IMR-90 (cell line): Measurements from ENCODE around the gene GRIN1. TPM values are rescaled to one million over a fixed set of nuclear protein-coding genes. Genes with fewer than 3 reads are reported as not detected.

Experiments
- ATAC-seq: fragments of 200-7000 bp; cut with Tn5 transposase; 2 replicates; pipeline ENCODE4 v1.9.1; 2020; ENCODE audit warnings: low read depth, mild to moderate bottlenecking, moderate library complexity
- BruUV-seq: library from RNA; stranded (reverse); fragments of 400-500 nt; replicated peaks from 2 replicates; lab custom pipeline; 2021; lab: Mats Ljungman, UMichigan
- CTCF ChIA-PET: fragments of 300-600 bp; formaldehyde crosslinking; extraction: SDS; loops from one replicate; lab custom pipeline; 2021; ENCODE audit warnings: antibody characterized with exemption; lab: Yijun Ruan, JAX
- POLR2A ChIA-PET: fragments of 300-600 bp; sonication (Branson Sonifier 250); formaldehyde crosslinking; loops from one replicate; lab custom pipeline; 2022; ENCODE audit warnings: antibody characterized with exemption; ENCODE audit not compliant: unreplicated experiment; lab: Charles Lee
- DNase-seq: peaks from one replicate; pipeline ENCODE4 v3.0.0; 2013
- H2AFZ ChIP-seq: replicated peaks from 2 replicates; pipeline ENCODE3; 2013; ENCODE audit warnings: low read length, mild to moderate bottlenecking; ENCODE audit not compliant: poor library complexity
- H2AK5ac ChIP-seq: 2 replicates; pipeline ENCODE4 v1.6.1; 2013; ENCODE audit warnings: low read depth, low read length, inconsistent platforms
- H2AK9ac ChIP-seq: replicated peaks from 2 replicates; pipeline ENCODE3; 2013; ENCODE audit warnings: mild to moderate bottlenecking, low read depth, low read length, moderate library complexity; ENCODE audit not compliant: poor library complexity
- H2BK120ac ChIP-seq: 2 replicates; pipeline ENCODE4 v1.6.1; 2013; ENCODE audit warnings: low read depth, low read length, inconsistent platforms
- H2BK15ac ChIP-seq: 3 replicates; pipeline ENCODE4 v1.6.1; 2013; ENCODE audit warnings: low read depth, low read length, inconsistent platforms
- H2BK20ac ChIP-seq: 2 replicates; pipeline ENCODE4 v1.6.1; 2013; ENCODE audit warnings: low read depth, mild to moderate bottlenecking, inconsistent platforms, low read length, moderate library complexity
- H2BK5ac ChIP-seq: 2 replicates; pipeline ENCODE4 v1.6.1; 2013; ENCODE audit warnings: mild to moderate bottlenecking, low read depth, low read length, inconsistent platforms; ENCODE audit not compliant: poor library complexity, severe bottlenecking
- H3K14ac ChIP-seq: replicated peaks from 2 replicates; pipeline ENCODE4 v1.6.1; 2013; ENCODE audit warnings: low read depth, low read length, inconsistent platforms
- H3K18ac ChIP-seq: 2 replicates; pipeline ENCODE4 v1.6.1; 2013; ENCODE audit warnings: low read depth, low read length, control low read depth
- H3K23ac ChIP-seq: 2 replicates; pipeline ENCODE4 v1.6.1; 2013; ENCODE audit warnings: low read depth, low read length, inconsistent platforms
- H3K27ac ChIP-seq: 2 replicates; pipeline ENCODE4 v1.5.1; 2013; ENCODE audit warnings: mild to moderate bottlenecking, control low read depth, low read length; ENCODE audit not compliant: insufficient read depth
- H3K27me3 ChIP-seq: 2 replicates; pipeline ENCODE4 v1.6.1; 2013; ENCODE audit warnings: low read length; ENCODE audit not compliant: control insufficient read depth, insufficient read depth
- H3K36me3 ChIP-seq: 2 replicates; pipeline ENCODE4 v1.6.1; 2013; ENCODE audit warnings: low read length, mixed read lengths; ENCODE audit not compliant: control insufficient read depth, insufficient read depth
- H3K4ac ChIP-seq: 2 replicates; pipeline ENCODE4 v1.6.1; 2013; ENCODE audit warnings: low read depth, low read length, inconsistent platforms
- H3K4me1 ChIP-seq: 2 replicates; pipeline ENCODE4 v1.6.1; 2013; ENCODE audit warnings: low read length, mixed read lengths; ENCODE audit not compliant: control insufficient read depth, insufficient read depth
- H3K4me2 ChIP-seq: 2 replicates; pipeline ENCODE4 v1.6.1; 2013; ENCODE audit warnings: low read depth, mild to moderate bottlenecking, control low read depth, low read length, moderate library complexity
- H3K4me3 ChIP-seq: 2 replicates; pipeline ENCODE4 v1.5.1; 2013; ENCODE audit warnings: low read depth, mild to moderate bottlenecking, control low read depth, low read length, moderate library complexity; ENCODE audit not compliant: insufficient read depth
- H3K56ac ChIP-seq: 2 replicates; pipeline ENCODE4 v1.6.1; 2013; ENCODE audit warnings: low read length, inconsistent platforms; ENCODE audit not compliant: insufficient read depth; ENCODE audit errors: extremely low read depth
- H3K79me1 ChIP-seq, 2 experiments: 2 replicates each; pipeline ENCODE4 v1.6.1; 2013; ENCODE audit warnings: low read length in 2 of 2, inconsistent platforms in 1 of 2, low read depth in 1 of 2
- H3K9ac ChIP-seq: 2 replicates; pipeline ENCODE4 v1.6.1; 2013; ENCODE audit warnings: low read depth, low read length, control low read depth
- H3K9me1 ChIP-seq: 2 replicates; pipeline ENCODE4 v1.6.1; 2013; ENCODE audit warnings: low read length, inconsistent platforms; ENCODE audit not compliant: insufficient read depth
- H3K9me3 ChIP-seq: 2 replicates; pipeline ENCODE4 v1.6.1; 2013; ENCODE audit warnings: low read length; ENCODE audit not compliant: control insufficient read depth, insufficient read depth
- H4K20me1 ChIP-seq: 2 replicates; pipeline ENCODE4 v1.6.1; 2013; ENCODE audit warnings: low read length, inconsistent platforms; ENCODE audit not compliant: insufficient read depth
- H4K5ac ChIP-seq: 2 replicates; pipeline ENCODE4 v1.6.1; 2013; ENCODE audit warnings: mild to moderate bottlenecking, low read depth, low read length, control low read depth
- H4K8ac ChIP-seq, 2 experiments: 2 replicates each; pipeline ENCODE4 v1.6.1; 2013; ENCODE audit warnings: low read depth in 2 of 2, low read length in 2 of 2, control low read depth in 1 of 2, inconsistent platforms in 1 of 2
- H4K91ac ChIP-seq: 2 replicates; pipeline ENCODE4 v1.6.1; 2013; ENCODE audit warnings: low read depth, low read length, inconsistent platforms; ENCODE audit not compliant: insufficient read depth
- CHD1 ChIP-seq: IDR thresholded peaks from 2 replicates; pipeline ENCODE4 v1.6.1; 2012; ENCODE audit warnings: low read depth, low read length, improper control_type of control experiment
- MXI1 ChIP-seq: IDR thresholded peaks from 2 replicates; pipeline ENCODE4 v1.6.1; 2012; ENCODE audit warnings: low read depth, mild to moderate bottlenecking, low read length, moderate library complexity, borderline replicate concordance
- POLR2A ChIP-seq: IDR thresholded peaks from 2 replicates; pipeline ENCODE4 v1.6.1; 2012; ENCODE audit warnings: mild to moderate bottlenecking, low read depth, low read length
- RCOR1 ChIP-seq: IDR thresholded peaks from 2 replicates; pipeline ENCODE4 v1.6.1; 2012; ENCODE audit warnings: mild to moderate bottlenecking, low read length, improper control_type of control experiment; ENCODE audit not compliant: insufficient replicate concordance
- RFX5 ChIP-seq: IDR thresholded peaks from 2 replicates; pipeline ENCODE4 v1.8.0; 2012; ENCODE audit warnings: low read depth, mild to moderate bottlenecking, low read length, moderate library complexity
- USF2 ChIP-seq: fragments of 150-350 bp; IDR thresholded peaks from 2 replicates; pipeline ENCODE4 v1.6.1; 2017; ENCODE audit warnings: mild to moderate bottlenecking, antibody characterized with exemption, low read length, low read depth
- WGBS, 2 experiments: methylation state at CpG; one replicate each; pipeline versions ENCODE4 v1.1.5 to v1.1.7; 2013; ENCODE audit warnings: missing lambda C conversion rate in 2 of 2; ENCODE audit not compliant: insufficient read length in 1 of 2; ENCODE audit errors: extremely low coverage in 2 of 2; 5-methylcytosine and 5-hydroxymethylcytosine counted together
- dilution Hi-C: fragments of 300-500 bp; cut with HindIII; formaldehyde crosslinking; loops from one replicate; pipeline ENCODE4 v1.14.3; 2018; ENCODE audit warnings: low sequenced_read_pairs; ENCODE audit not compliant: unreplicated experiment
- in situ Hi-C: fragments of 300-500 bp; cut with MboI; formaldehyde crosslinking; loops from 3 replicates; pipeline ENCODE4 v1.14.3; 2019; ENCODE audit warnings: low sequenced_read_pairs, inconsistent platforms, mixed read lengths
- intact Hi-C: fragments of 100-400 bp; cut with micrococcal nuclease; formaldehyde crosslinking; loops from 2 replicates; pipeline ENCODE4 v1.10.0; 2022
- polyA plus RNA-seq, 3 experiments: library from polyadenylated mRNA; depleted of rRNA; stranded (reverse); fragments of >200 nt; gene quantifications; 2 replicates each; pipeline ENCODE4 v1.2.3, GENCODE V29; 2012; ENCODE audit warnings: low replicate concordance in 1 of 3
- total RNA-seq: library from RNA; depleted of rRNA; stranded (reverse); fragments of >200 nt; gene quantifications from 2 replicates; pipeline ENCODE4 v1.2.3, GENCODE V29; 2012
- TF ChIP-seq, protein P1 (sequence below): conservative IDR thresholded peaks from 2 replicates; pipeline ENCODE4 v1.5.1; 2012; ENCODE audit warnings: mild to moderate bottlenecking, low read depth, low read length, improper control_type of control experiment

GRIN1 gene
- total and polyA plus RNA-seq, 2 of the 4 experiments (the other 2 are of a cell fraction), result 0.09 TPM; not detected in 1

DNA sequence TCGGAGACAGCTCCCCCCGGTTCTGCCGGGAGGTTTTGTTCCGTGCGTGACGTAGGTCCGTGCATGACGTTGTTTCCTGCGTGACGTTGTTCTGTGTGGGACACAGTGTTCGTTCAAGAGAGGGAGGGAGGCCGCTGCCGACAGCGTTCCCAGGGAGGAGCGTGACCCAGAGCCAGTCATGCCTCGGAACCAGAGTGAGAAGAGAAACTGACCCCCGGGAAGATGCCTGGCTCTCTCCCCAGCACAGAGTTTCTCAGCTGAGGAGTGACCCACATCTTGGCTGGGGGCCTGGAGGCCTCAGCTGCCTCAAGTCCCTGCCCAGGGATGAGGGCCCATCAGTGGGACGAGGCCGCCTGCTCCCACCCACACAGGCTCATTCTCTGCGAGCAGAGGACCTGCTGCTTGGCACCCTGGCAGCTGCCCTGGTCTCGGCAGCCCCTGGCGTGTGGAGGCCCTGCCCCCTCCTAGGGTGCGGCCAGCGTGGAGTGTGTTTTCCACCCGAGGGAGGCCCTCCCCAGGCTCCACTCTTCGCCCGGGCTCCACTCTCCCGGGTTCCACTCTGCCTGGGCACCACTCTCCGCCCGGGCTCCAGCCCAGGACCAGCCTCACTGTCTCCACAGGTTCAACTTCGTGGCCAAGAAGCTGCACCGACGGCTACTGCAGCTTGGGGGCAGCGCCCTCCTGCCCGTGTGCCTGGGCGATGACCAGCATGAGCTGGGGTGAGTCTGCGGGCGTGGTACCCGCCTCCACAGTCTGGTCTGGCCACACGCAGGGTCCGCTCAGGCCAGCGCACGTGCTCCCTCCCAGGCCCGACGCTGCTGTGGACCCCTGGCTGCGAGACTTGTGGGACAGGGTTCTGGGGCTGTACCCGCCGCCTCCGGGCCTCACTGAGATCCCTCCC, 74.5 kb downstream of the GRIN1 start:
- POLR2A ChIA-PET, result interaction anchor here (0.5 kb wide), 1 partner anchor 23 kb away, joined by 3 read pairs; no protein-coding TSS in a partner anchor
- TF ChIP-seq MXI1 (no peak), CHD1 (no peak), POLR2A (no peak), USF2 (no peak), RCOR1 (no peak), RFX5 (no peak)
- TF ChIP-seq, protein P1, sequence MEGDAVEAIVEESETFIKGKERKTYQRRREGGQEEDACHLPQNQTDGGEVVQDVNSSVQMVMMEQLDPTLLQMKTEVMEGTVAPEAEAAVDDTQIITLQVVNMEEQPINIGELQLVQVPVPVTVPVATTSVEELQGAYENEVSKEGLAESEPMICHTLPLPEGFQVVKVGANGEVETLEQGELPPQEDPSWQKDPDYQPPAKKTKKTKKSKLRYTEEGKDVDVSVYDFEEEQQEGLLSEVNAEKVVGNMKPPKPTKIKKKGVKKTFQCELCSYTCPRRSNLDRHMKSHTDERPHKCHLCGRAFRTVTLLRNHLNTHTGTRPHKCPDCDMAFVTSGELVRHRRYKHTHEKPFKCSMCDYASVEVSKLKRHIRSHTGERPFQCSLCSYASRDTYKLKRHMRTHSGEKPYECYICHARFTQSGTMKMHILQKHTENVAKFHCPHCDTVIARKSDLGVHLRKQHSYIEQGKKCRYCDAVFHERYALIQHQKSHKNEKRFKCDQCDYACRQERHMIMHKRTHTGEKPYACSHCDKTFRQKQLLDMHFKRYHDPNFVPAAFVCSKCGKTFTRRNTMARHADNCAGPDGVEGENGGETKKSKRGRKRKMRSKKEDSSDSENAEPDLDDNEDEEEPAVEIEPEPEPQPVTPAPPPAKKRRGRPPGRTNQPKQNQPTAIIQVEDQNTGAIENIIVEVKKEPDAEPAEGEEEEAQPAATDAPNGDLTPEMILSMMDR, result peak; percentile 15; the same call in 1 of the 2 replicates
- H2BK120ac ChIP-seq, result no peak overlapping the region
- H3K56ac ChIP-seq, result no peak overlapping the region
- no peak overlapping the region for H2AK5ac ChIP-seq
- peak overlapping the region; percentile 28 for H2AK9ac ChIP-seq
- no peaks in the 10 kb centered on the region for H3K9me1 ChIP-seq
- H4K5ac ChIP-seq, result no peak overlapping the region
- H4K20me1 ChIP-seq, result no peaks in the 10 kb centered on the region
- H3K9me3 ChIP-seq, result no peaks in the 10 kb centered on the region
- H3K14ac ChIP-seq, result no peak overlapping the region
- H3K27me3 ChIP-seq, result no peaks in the 10 kb centered on the region
- H2BK20ac ChIP-seq, result no peak overlapping the region
- no peak overlapping the region for H3K18ac ChIP-seq
- no peak overlapping the region for H3K4me3 ChIP-seq
- in situ Hi-C loops, result no loop called here
- peaks cover 21% of the 10 kb centered on the region for H3K36me3 ChIP-seq
- no peak overlapping the region for H3K4ac ChIP-seq
- H3K23ac ChIP-seq, result no peak overlapping the region
- H3K79me1 ChIP-seq, result peaks cover 2 to 3% of the 10 kb centered on the region in 2 experiments; a peak in 2 of 4 replicates
- CTCF ChIA-PET, result no interaction called here
- H2BK5ac ChIP-seq, result no peak overlapping the region
- no peak overlapping the region for H2AFZ ChIP-seq
- ATAC-seq (no peak), DNase-seq (no peak)
- H4K91ac ChIP-seq, result no peak overlapping the region
- no peak overlapping the region for H3K27ac ChIP-seq
- dilution Hi-C loops, result no loop called here
- no peak overlapping the region for H4K8ac ChIP-seq
- intact Hi-C loops, result no loop called here
- no peak overlapping the region for H3K9ac ChIP-seq
- H3K4me2 ChIP-seq, result no peak overlapping the region
- WGBS, 2 experiments, result 93% methylated on average over 34 of the region's 49 CpGs; no CpG with 5 or more reads in 1 of the 2 experiments
- H3K4me1 ChIP-seq, result no peaks in the 10 kb centered on the region
- no TSS peak for BruUV-seq
- H2BK15ac ChIP-seq, result no peak overlapping the region
